Neutrophil (primary cell): Measurements from ENCODE around the gene QRFP.

ENCODE experiments used
- H3K27ac ChIP-seq: fragments of 200-600 bp; sonication (generic); 2 replicates; pipeline ENCODE4 v1.5.1; 2016; ENCODE audit warnings: mild to moderate bottlenecking, moderate library complexity
- H3K27me3 ChIP-seq: fragments of 200-600 bp; sonication (generic); 2 replicates; pipeline ENCODE4 v1.6.0; 2016; ENCODE audit warnings: mild to moderate bottlenecking
- H3K36me3 ChIP-seq: fragments of 200-600 bp; sonication (generic); 2 replicates; pipeline ENCODE4 v1.5.1; 2017
- H3K4me1 ChIP-seq, 2 experiments: fragments of 200-600 bp in 1 of 2; sonication (generic) in 1 of 2; 1 replicate in 1 of 2; 2 replicates in 1 of 2; pipeline versions ENCODE4 v1.5.1 to v1.6.1; 2013 to 2016; ENCODE audit warnings: low read depth in 1 of 2, low read length in 1 of 2, mild to moderate bottlenecking in 1 of 2, moderate library complexity in 1 of 2; ENCODE audit not compliant: control insufficient read depth in 1 of 2, insufficient read depth in 1 of 2
- H3K4me3 ChIP-seq, 2 experiments: fragments of 200-600 bp in 1 of 2; sonication (generic) in 1 of 2; 1 replicate in 1 of 2; 2 replicates in 1 of 2; pipeline ENCODE4 v1.5.1; 2013 to 2016; ENCODE audit warnings: low read depth in 1 of 2, low read length in 1 of 2, mild to moderate bottlenecking in 1 of 2, moderate library complexity in 1 of 2
- H3K9me3 ChIP-seq: fragments of 200-600 bp; sonication (generic); 2 replicates; pipeline ENCODE4 v1.5.1; 2016
- TF ChIP-seq, protein P1 (sequence below): fragments of 200-600 bp; sonication (generic); IDR thresholded peaks from 2 replicates; pipeline ENCODE4 v1.5.1; 2016; ENCODE audit warnings: antibody characterized with exemption

QRFP gene

DNA sequence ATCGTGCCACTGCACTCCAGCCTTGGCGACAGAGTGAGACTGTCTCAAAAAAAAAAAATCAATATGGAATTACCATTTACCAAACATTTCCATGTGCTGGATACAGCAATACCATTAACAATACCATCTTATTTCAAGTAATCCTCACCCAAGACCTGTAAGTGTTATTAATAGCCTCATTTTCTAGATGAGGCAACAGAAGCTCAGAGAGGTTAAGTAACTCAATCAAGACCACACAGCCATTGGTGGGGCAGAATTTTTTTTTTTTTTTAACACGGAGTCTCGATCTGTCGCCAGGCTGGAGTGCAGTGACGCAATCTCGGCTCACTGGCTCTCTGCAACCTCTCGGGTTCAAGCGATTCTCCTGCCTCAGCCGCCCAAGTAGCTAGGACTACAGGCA, 46.1 kb upstream of the QRFP start:
- H3K27me3 ChIP-seq: peaks cover 74% of the 10 kb centered on the region
- H3K9me3 ChIP-seq: no peaks in the 10 kb centered on the region
- TF ChIP-seq, protein P1, sequence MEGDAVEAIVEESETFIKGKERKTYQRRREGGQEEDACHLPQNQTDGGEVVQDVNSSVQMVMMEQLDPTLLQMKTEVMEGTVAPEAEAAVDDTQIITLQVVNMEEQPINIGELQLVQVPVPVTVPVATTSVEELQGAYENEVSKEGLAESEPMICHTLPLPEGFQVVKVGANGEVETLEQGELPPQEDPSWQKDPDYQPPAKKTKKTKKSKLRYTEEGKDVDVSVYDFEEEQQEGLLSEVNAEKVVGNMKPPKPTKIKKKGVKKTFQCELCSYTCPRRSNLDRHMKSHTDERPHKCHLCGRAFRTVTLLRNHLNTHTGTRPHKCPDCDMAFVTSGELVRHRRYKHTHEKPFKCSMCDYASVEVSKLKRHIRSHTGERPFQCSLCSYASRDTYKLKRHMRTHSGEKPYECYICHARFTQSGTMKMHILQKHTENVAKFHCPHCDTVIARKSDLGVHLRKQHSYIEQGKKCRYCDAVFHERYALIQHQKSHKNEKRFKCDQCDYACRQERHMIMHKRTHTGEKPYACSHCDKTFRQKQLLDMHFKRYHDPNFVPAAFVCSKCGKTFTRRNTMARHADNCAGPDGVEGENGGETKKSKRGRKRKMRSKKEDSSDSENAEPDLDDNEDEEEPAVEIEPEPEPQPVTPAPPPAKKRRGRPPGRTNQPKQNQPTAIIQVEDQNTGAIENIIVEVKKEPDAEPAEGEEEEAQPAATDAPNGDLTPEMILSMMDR: no peak
- no peak overlapping the region for H3K4me3 ChIP-seq
- no peaks in the 10 kb centered on the region for H3K36me3 ChIP-seq
- H3K4me1 ChIP-seq: peaks cover 6 to 8% of the 10 kb centered on the region in 2 experiments
- H3K27ac ChIP-seq: no peak overlapping the region

DNA sequence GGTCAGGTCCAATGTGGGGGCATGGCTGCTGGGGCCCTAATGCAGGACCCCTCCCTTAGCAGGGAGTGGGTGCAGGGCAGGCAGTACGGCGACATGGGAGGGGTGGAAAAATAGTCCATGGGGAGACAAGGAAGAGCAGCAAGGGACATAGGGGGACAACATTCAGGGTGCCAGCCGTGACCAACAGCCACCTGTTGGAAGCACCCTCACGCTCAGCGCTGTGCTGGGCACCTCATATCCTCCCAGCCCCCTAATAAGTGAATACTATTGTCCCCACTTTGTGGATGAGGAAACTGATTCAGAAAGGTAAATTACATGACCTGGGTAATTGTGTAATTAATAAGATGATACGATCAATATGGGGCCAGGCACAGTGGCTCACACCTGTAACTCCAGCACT, 45.5 kb upstream of the QRFP start:
- H3K4me3 ChIP-seq: no peak overlapping the region
- H3K27ac ChIP-seq: no peak overlapping the region
- no peaks in the 10 kb centered on the region for H3K36me3 ChIP-seq
- H3K27me3 ChIP-seq: peaks cover 74% of the 10 kb centered on the region
- H3K4me1 ChIP-seq: peaks cover 6 to 8% of the 10 kb centered on the region in 2 experiments
- H3K9me3 ChIP-seq: no peaks in the 10 kb centered on the region
- TF ChIP-seq, protein P1: no peak

DNA sequence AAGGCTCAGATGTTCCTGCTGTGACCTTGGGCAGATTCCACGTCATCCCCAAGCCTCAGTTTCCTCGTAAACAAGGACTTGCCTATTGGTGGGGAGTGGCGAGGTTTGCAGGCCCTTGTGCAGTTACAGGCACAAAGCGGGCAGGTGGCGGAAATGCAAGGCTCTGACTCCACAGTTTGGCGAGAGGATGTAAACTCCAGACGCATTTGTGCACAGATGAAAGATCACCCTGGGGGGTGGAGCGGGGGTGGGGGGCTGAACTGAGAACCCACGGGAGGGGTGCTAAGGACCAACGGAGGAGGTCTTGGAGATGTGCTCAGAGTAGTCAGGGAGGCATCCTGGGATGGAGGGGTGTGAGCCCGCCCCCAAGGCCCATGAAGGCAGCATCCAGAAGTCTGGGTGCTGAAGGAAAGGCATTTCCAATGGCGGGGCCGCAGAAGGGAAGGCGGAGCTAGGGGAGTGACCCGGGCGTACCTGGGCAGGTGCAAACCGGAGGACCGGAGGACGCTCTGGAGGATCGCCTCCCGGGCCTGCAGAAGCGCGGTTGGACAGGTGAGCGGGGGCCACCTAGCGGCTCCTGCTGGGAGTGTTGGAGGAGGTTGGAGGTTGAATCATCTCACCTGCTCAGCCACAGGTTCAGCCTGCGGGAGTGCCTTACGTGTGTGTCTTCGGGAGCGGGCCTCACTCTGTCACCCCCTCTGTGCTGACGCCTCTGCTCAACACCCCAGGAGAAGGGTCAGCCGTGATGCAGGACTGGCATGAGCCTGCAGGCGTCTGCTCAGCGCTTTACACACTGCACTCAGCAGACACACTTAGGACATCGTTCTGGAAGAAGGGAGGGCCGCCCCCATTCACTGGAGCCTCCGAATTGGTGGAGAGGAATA, 44.3 kb upstream of the QRFP start:
- H3K4me1 ChIP-seq: peaks cover 6 to 8% of the 10 kb centered on the region in 2 experiments
- TF ChIP-seq, protein P1: peak; percentile 41
- H3K27ac ChIP-seq: no peak overlapping the region
- no peaks in the 10 kb centered on the region for H3K9me3 ChIP-seq
- H3K27me3 ChIP-seq: peaks cover 81% of the 10 kb centered on the region
- H3K36me3 ChIP-seq: no peaks in the 10 kb centered on the region
- H3K4me3 ChIP-seq: no peak overlapping the region

DNA sequence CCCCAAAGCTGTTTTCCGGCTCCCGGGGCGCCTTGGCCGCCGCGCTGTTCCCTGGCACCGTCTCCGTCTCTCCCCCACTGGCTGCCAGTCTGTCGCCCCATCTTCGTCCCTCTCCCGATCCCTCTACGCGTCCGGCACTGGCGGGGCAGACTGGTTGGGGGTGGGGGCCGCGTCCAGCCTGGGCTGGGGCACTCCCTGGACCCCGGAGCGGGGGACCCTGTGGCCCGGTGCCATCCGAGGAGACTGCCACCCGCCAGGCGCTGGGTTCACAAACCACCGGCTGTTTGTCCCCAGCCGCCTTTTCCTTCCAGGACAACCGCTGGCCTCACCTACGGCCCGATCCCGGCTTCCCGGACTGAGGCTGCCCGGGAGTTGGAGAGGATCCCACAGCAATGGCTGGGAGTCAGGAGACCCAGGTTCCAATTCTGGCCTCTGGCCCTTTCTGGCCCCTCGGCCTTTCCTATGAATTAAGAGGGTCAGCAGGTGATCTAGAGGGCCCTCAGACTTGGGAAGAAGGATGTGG, 43.5 kb upstream of the QRFP start:
- Histone ChIP-seq H3K27me3 (peaks cover 89% of the 10 kb centered on the region), H3K9me3 (no peaks in the 10 kb centered on the region)
- TF ChIP-seq, protein P1: no peak

DNA sequence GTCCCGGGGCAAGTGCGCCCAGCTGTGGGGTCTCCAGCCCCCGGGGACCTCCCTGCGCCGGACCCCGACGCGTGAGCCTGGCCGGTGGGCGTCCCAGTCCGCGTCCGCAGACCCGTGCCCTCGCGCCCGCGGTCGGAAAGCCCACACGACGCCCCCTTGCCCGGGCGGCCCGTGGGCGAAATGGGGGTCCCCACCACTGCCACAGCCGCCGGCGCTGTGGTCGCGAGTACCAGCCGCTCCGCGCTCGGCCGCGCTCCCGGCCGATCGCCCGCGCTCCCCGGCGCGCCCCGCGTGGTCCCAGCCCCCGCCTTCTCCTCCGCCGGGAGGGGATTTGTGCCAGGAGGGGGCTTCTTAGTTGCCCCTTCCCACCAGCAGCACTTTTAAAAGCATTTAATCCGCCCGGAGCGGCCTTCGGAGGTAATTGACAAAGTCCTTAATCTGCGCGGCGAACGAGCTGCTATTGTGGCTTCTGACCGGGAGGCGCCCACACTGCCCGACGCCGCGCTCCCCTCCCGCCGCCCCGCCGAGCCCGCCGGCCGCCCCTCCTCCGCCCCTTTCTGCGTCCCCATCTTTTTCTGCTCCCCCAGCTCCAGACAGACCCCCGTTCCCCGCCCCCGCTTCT, 42.9 kb upstream of the QRFP start:
- H3K9me3 ChIP-seq: no peaks in the 10 kb centered on the region
- peaks cover 6 to 8% of the 10 kb centered on the region in 2 experiments for H3K4me1 ChIP-seq
- TF ChIP-seq, protein P1: no peak
- peaks cover 90% of the 10 kb centered on the region for H3K27me3 ChIP-seq
- no peaks in the 10 kb centered on the region for H3K36me3 ChIP-seq
- peak overlapping the region in 1 of 2 experiments; percentile 14 for H3K4me3 ChIP-seq
- H3K27ac ChIP-seq: no peak overlapping the region

More for the DNA sequence above, 43.5 kb upstream of the QRFP start:
- Histone ChIP-seq H3K4me1 (peaks cover 6 to 8% of the 10 kb centered on the region in 2 experiments), H3K36me3 (no peaks in the 10 kb centered on the region), H3K27ac (no peak overlapping the region), H3K4me3 (no peak overlapping the region)
